ENCODE data around the gene KCNJ18.
"Not testable (repeated sequence)": the region's sequence is repeated elsewhere in the genome, so short reads cannot be mapped to it uniquely, and the experiment has no call there.

Gene KCNJ18

GRCh38 chr17:21687136-21687953 is 5.0 kb upstream of the KCNJ18 start:
- Histone ChIP-seq H3K4me1 (ENCODE audit: control insufficient read depth in 2 of 2, insufficient read depth in 1 of 2, low read depth in 1 of 2, low read length in 2 of 2) (no peaks in the 10 kb centered on the region), H3K4me3 (ENCODE audit: low read length in 2 of 2) (no peak overlapping the region), H3K23ac (ENCODE audit: low read depth, low read length, poor library complexity) (no peak overlapping the region), H3K18ac (ENCODE audit: low read length) (no peak overlapping the region), H3K4ac (ENCODE audit: low read length) (no peak overlapping the region), H3K9me3 (replicated peaks in 1 of 2; ENCODE audit: control insufficient read depth in 2 of 2, insufficient read depth in 1 of 2, low read depth in 1 of 2, low read length in 2 of 2) (peaks cover 0 to 7% of the 10 kb centered on the region in 2 donors), H4K8ac (ENCODE audit: low read depth, low read length) (no peak overlapping the region), H3K27ac (replicated peaks; ENCODE audit: low read length) (no peak overlapping the region), H3K9ac (ENCODE audit: low read depth, low read length, poor library complexity) (no peak overlapping the region), H2BK120ac (ENCODE audit: low read depth, low read length) (no peak overlapping the region), H3K27me3 (ENCODE audit: control insufficient read depth in 3 of 3, insufficient read depth in 3 of 3, low read depth in 1 of 3, low read length in 3 of 3) (peaks cover 0 to 6% (median 0%) of the 10 kb centered on the region in 3 experiments), H4K91ac (ENCODE audit: low read depth, low read length, poor library complexity) (no peak overlapping the region), H2BK15ac (ENCODE audit: low read length) (no peak overlapping the region), H3K79me1 (ENCODE audit: low read depth, low read length) (no peaks in the 10 kb centered on the region), H2AK5ac (ENCODE audit: low read depth, low read length) (no peak overlapping the region), H2AFZ (ENCODE audit: low read length) (no peak overlapping the region), H3K36me3 (replicated peaks in 1 of 2; ENCODE audit: control insufficient read depth in 2 of 2, insufficient read depth in 2 of 2, low read length in 2 of 2) (no peaks in the 10 kb centered on the region), H3K4me2 (ENCODE audit: insufficient read depth, low read length, poor library complexity, severe bottlenecking) (no peak overlapping the region), H3K14ac (ENCODE audit: low read length) (no peak overlapping the region), H2BK5ac (ENCODE audit: low read length) (no peak overlapping the region), H2BK12ac (ENCODE audit: low read length) (no peak overlapping the region)
- WGBS, 2 donors (ENCODE audit: extremely low coverage in 2 of 2, insufficient read length in 2 of 2, insufficient replicate concordance in 1 of 2): no CpG with 5 or more reads among the region's 19 CpGs
- DNase-seq (ENCODE audit: low spot score): no peak

- H2BK5ac ChIP-seq (ENCODE audit: low read length): no peak overlapping the region
- no CpG with 5 or more reads among the region's 11 CpGs for WGBS, 2 donors (ENCODE audit: extremely low coverage in 2 of 2, insufficient read length in 2 of 2, insufficient replicate concordance in 1 of 2)
- H3K4me2 ChIP-seq (ENCODE audit: insufficient read depth, low read length, poor library complexity, severe bottlenecking): no peak overlapping the region
- H3K79me1 ChIP-seq (ENCODE audit: low read depth, low read length): no peaks in the 10 kb centered on the region
- no peak overlapping the region for H4K91ac ChIP-seq (ENCODE audit: low read depth, low read length, poor library complexity)
- H2BK120ac ChIP-seq (ENCODE audit: low read depth, low read length): no peak overlapping the region
- no peaks in the 10 kb centered on the region for H3K4me1 ChIP-seq (ENCODE audit: control insufficient read depth in 2 of 2, insufficient read depth in 1 of 2, low read depth in 1 of 2, low read length in 2 of 2)
- no peak overlapping the region for H3K18ac ChIP-seq (ENCODE audit: low read length)
- no peak overlapping the region for H2BK15ac ChIP-seq (ENCODE audit: low read length)
- peaks cover 0 to 6% (median 0%) of the 10 kb centered on the region in 3 experiments for H3K27me3 ChIP-seq (ENCODE audit: control insufficient read depth in 3 of 3, insufficient read depth in 3 of 3, low read depth in 1 of 3, low read length in 3 of 3)
- H3K9ac ChIP-seq (ENCODE audit: low read depth, low read length, poor library complexity): no peak overlapping the region
- DNase-seq (ENCODE audit: low spot score): no peak
- H2AK5ac ChIP-seq (ENCODE audit: low read depth, low read length): no peak overlapping the region
- no peak overlapping the region for H3K4me3 ChIP-seq (ENCODE audit: low read length in 2 of 2)
- H3K36me3 ChIP-seq (replicated peaks in 1 of 2; ENCODE audit: control insufficient read depth in 2 of 2, insufficient read depth in 2 of 2, low read length in 2 of 2): no peaks in the 10 kb centered on the region
- H2BK12ac ChIP-seq (ENCODE audit: low read length): no peak overlapping the region
- no peak overlapping the region for H3K4ac ChIP-seq (ENCODE audit: low read length)
- H3K27ac ChIP-seq (replicated peaks; ENCODE audit: low read length): no peak overlapping the region
- H2AFZ ChIP-seq (ENCODE audit: low read length): no peak overlapping the region
- peaks cover 0 to 7% of the 10 kb centered on the region in 2 donors for H3K9me3 ChIP-seq (replicated peaks in 1 of 2; ENCODE audit: control insufficient read depth in 2 of 2, insufficient read depth in 1 of 2, low read depth in 1 of 2, low read length in 2 of 2)
- H3K23ac ChIP-seq (ENCODE audit: low read depth, low read length, poor library complexity): no peak overlapping the region
- peak overlapping the region; percentile 9 for H3K14ac ChIP-seq (ENCODE audit: low read length)
- H4K8ac ChIP-seq (ENCODE audit: low read depth, low read length): no peak overlapping the region
These were observed 3.9 kb upstream of the KCNJ18 start for GRCh38 chr17:21688293-21688949.

GRCh38 chr17:21689604-21690003 is 2.7 kb upstream of the KCNJ18 start:
- Histone ChIP-seq H2BK5ac (ENCODE audit: low read length) (no peak overlapping the region), H4K8ac (ENCODE audit: low read depth, low read length) (no peak overlapping the region), H3K9me3 (replicated peaks in 1 of 2; ENCODE audit: control insufficient read depth in 2 of 2, insufficient read depth in 1 of 2, low read depth in 1 of 2, low read length in 2 of 2) (peaks cover 0 to 7% of the 10 kb centered on the region in 2 donors), H2BK15ac (ENCODE audit: low read length) (no peak overlapping the region), H3K36me3 (replicated peaks in 1 of 2; ENCODE audit: control insufficient read depth in 2 of 2, insufficient read depth in 2 of 2, low read length in 2 of 2) (no peaks in the 10 kb centered on the region), H3K4me2 (ENCODE audit: insufficient read depth, low read length, poor library complexity, severe bottlenecking) (no peak overlapping the region), H3K27ac (replicated peaks; ENCODE audit: low read length) (no peak overlapping the region), H2BK12ac (ENCODE audit: low read length) (no peak overlapping the region), H3K18ac (ENCODE audit: low read length) (no peak overlapping the region), H4K91ac (ENCODE audit: low read depth, low read length, poor library complexity) (no peak overlapping the region), H3K79me1 (ENCODE audit: low read depth, low read length) (no peaks in the 10 kb centered on the region), H2AK5ac (ENCODE audit: low read depth, low read length) (no peak overlapping the region), H3K4ac (ENCODE audit: low read length) (no peak overlapping the region), H3K14ac (ENCODE audit: low read length) (no peak overlapping the region), H3K4me3 (ENCODE audit: low read length in 2 of 2) (no peak overlapping the region), H2AFZ (ENCODE audit: low read length) (no peak overlapping the region), H3K4me1 (ENCODE audit: control insufficient read depth in 2 of 2, insufficient read depth in 1 of 2, low read depth in 1 of 2, low read length in 2 of 2) (no peaks in the 10 kb centered on the region), H3K9ac (ENCODE audit: low read depth, low read length, poor library complexity) (no peak overlapping the region), H2BK120ac (ENCODE audit: low read depth, low read length) (no peak overlapping the region), H3K23ac (ENCODE audit: low read depth, low read length, poor library complexity) (no peak overlapping the region), H3K27me3 (ENCODE audit: control insufficient read depth in 3 of 3, insufficient read depth in 3 of 3, low read depth in 1 of 3, low read length in 3 of 3) (peaks cover 0 to 6% (median 0%) of the 10 kb centered on the region in 3 experiments)
- WGBS, 2 donors (ENCODE audit: extremely low coverage in 2 of 2, insufficient read length in 2 of 2, insufficient replicate concordance in 1 of 2): no CpG with 5 or more reads among the region's 7 CpGs
- DNase-seq (ENCODE audit: low spot score): no peak

- not testable (repeated sequence) for H2AK5ac ChIP-seq (ENCODE audit: low read depth, low read length); H4K91ac ChIP-seq (ENCODE audit: low read depth, low read length, poor library complexity); H3K4me2 ChIP-seq (ENCODE audit: insufficient read depth, low read length, poor library complexity, severe bottlenecking); H2AFZ ChIP-seq (ENCODE audit: low read length); DNase-seq (ENCODE audit: low spot score); H3K4me3 ChIP-seq (ENCODE audit: low read length in 2 of 2); H3K9me3 ChIP-seq (replicated peaks in 1 of 2; ENCODE audit: control insufficient read depth in 2 of 2, insufficient read depth in 1 of 2, low read depth in 1 of 2, low read length in 2 of 2); H3K4ac ChIP-seq (ENCODE audit: low read length); H3K18ac ChIP-seq (ENCODE audit: low read length); H3K23ac ChIP-seq (ENCODE audit: low read depth, low read length, poor library complexity); H2BK15ac ChIP-seq (ENCODE audit: low read length); H3K27ac ChIP-seq (replicated peaks; ENCODE audit: low read length); H3K9ac ChIP-seq (ENCODE audit: low read depth, low read length, poor library complexity); H3K27me3 ChIP-seq (ENCODE audit: control insufficient read depth in 3 of 3, insufficient read depth in 3 of 3, low read depth in 1 of 3, low read length in 3 of 3); H3K14ac ChIP-seq (ENCODE audit: low read length); H3K79me1 ChIP-seq (ENCODE audit: low read depth, low read length); H2BK5ac ChIP-seq (ENCODE audit: low read length); H2BK12ac ChIP-seq (ENCODE audit: low read length); H3K4me1 ChIP-seq (ENCODE audit: control insufficient read depth in 2 of 2, insufficient read depth in 1 of 2, low read depth in 1 of 2, low read length in 2 of 2); H2BK120ac ChIP-seq (ENCODE audit: low read depth, low read length); H3K36me3 ChIP-seq (replicated peaks in 1 of 2; ENCODE audit: control insufficient read depth in 2 of 2, insufficient read depth in 2 of 2, low read length in 2 of 2); H4K8ac ChIP-seq (ENCODE audit: low read depth, low read length)
- WGBS, 2 donors (ENCODE audit: extremely low coverage in 2 of 2, insufficient read length in 2 of 2, insufficient replicate concordance in 1 of 2): no CpG with 5 or more reads among the region's 2 CpGs
These were observed 1.5 kb upstream of the KCNJ18 start for GRCh38 chr17:21690811-21691210.
